NCI-H345 treated with DMSO at 0.1 percent for 48 hours (cell line): ENCODE data around the gene MAPKAP1.
"Not testable (repeated sequence)": the region's sequence is repeated elsewhere in the genome, so short reads cannot be mapped to it uniquely, and the experiment has no call there.

Experiments
- DNase-seq: peaks from one replicate; lab custom pipeline; 2025; ENCODE audit not compliant: unreplicated experiment; lab: John Stamatoyannopoulos, UW

Gene MAPKAP1

DNA sequence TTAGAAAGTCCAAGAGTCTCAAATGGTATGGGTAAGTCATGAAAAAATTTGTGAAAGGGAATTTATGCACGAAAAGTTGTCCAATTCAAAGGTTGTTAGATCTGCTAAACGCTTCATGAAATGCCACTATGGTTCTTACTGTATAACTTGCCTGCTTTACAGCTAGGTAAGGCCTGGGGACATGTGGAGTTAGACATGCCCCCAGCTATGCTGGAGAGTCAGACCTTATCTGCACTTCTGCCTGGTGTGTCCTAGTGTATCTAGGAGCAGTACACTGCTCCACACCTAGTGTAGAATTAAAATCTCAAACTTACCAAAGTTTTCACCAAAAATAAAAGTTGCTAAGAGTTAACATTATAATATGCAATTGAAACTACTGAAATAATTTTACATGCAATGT is 136.8 kb downstream of the MAPKAP1 start:
- no peak for DNase-seq

DNA sequence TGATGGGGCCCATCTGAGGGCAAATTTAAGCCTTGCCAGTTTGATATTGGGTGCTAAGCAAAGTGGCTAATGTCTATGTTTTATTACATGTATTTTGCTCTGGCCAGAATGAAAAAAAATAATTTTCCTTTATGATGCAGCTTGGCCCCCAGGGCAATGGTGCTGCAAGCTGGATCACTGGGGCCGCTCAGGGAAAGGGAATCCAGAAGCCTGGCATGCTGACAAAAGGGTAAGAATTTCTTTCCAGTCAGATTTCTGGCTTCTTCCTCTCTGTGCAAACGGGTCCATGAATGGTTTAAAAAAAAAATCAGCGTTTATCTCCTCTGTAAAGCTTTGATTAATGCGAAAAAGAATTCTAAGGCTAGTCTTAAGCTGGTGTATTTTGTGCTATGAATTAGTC is 138.4 kb downstream of the MAPKAP1 start:
- DNase-seq: no peak

DNA sequence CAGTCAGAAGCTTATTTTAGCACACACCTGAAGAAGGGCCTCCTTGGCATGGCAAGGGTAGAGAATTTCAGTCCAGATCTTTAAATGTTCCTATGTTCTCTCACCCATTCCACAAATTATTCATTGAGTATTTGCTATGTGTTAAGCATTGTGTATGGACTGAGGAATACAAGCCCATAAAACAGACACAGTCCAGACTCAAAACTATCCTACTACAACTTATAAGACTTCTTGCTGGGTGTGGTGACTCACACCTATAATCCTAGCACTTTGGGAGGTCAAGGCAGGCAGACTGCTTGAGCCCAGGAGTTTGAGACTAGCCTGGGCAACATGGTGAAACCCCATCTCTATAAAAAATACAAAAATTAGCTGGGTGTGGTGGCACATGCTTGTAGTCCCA is 141.0 kb downstream of the MAPKAP1 start:
- DNase-seq: not testable (repeated sequence)

- no peak for DNase-seq
These were observed 141.9 kb downstream of the MAPKAP1 start for GRCh38 chr9:125565126-125565525.

- DNase-seq: no peak
These were observed 142.4 kb downstream of the MAPKAP1 start for GRCh38 chr9:125564631-125565030.

DNA sequence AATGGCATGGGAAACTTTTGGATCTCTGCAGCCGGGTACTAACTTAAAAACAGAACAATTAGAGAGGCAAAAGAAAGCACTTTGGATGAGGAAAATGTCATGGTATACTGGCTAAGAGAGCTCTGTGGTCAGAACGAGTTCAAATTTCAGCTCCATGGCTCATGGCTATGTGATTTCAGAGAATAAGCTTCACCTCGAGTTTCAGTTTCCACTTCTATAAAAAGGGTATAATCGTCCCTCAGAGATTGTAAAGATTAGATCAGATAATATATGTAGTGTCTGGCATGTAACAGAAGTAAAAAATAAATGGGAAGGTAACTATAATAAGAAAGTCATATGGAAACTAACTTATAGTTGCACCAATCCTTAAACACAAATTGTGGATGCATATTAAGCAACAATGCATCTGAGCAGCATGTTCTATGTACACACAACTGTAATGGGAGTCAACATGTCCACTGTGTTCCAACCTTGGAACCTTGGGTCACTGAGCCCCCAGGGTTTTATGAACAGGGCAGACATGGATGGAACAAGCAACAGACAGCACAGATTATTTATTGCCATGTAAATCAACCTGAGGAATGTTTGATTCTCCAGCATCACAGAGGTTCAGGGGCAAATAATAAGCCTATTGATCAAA is 145.4 kb downstream of the MAPKAP1 start:
- DNase-seq: no peak

DNA sequence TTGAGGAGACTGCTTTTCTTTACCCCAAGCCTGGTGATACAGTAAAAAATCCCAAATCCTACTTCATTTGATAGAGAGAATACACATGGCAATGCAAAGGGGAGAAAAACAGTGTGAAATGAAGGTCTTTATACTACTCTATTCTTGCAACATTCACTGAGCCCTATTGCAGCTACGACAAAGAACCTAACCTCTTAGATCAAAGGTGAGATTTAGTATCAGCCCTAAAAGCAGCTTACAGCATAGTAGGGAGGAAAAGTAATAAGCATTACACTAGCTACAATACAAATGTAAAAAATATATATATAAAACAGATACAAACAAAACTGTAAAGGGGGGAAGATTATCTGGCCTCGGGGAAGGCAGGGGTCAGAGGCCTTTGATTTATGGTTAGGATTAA is 147.1 kb downstream of the MAPKAP1 start:
- no peak for DNase-seq

- DNase-seq: no peak
These were observed 147.8 kb downstream of the MAPKAP1 start for GRCh38 chr9:125559194-125559593.

GRCh38 chr9:125558453-125559092 is 148.4 kb downstream of the MAPKAP1 start:
- peak; percentile 44 for DNase-seq

DNA sequence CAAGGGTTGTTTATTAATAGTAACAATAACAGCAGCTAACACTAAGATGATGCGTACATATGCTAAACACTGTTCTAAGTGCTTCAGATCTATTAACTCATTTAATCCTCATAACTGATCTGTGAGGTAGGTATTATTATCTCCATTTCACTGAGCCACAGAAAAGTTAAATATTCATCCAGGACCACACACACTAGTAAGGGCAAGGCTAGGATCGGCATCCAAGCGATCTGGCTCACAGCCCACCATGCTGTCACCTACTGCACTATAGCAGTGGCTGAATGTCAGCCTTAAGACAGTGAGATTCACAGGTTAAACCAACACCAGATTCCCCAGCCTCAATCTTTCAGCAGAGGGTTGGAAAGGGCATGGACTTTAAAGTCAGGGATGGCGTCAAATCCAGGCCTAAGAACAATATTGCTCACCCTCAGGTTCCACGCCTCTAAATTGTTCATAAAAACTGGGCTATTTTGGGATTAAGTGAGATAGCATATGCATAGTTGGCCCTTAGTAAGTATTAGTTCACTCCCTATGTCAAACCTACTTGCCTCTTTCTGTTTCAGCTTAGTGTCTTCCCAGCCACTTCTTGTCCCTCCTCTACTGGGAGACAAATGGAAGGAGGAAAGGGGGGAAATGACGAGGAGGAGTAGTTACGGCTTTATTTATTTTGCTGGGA is 150.8 kb downstream of the MAPKAP1 start:
- no peak for DNase-seq

- DNase-seq: no peak
These were observed 152.3 kb downstream of the MAPKAP1 start for GRCh38 chr9:125554726-125555125.

GRCh38 chr9:125551781-125552180 is 155.2 kb downstream of the MAPKAP1 start:
- DNase-seq: no peak

- DNase-seq: no peak
These were observed 156.8 kb downstream of the MAPKAP1 start for GRCh38 chr9:125549891-125550885.

DNA sequence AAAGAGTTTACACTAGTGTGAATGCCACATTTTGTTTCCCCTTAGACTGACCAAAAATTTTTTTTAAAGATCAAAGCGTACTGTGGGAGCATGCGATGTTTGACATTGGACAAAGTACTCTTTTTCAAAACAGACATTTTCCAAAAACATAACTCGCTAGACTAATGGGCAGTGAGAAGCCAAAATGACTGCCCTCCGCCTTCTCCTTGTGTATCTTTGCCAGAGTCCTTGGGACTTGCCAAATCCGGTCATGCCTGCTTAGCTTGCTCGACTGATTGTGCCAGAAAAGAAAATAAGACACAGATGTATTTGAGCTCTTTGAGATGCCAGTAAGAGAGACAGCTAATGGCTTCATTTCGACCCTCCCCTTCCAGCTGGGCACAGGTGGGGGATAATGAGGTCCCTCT is 157.5 kb downstream of the MAPKAP1 start:
- no peak for DNase-seq

GRCh38 chr9:125549039-125549438 is 158.0 kb downstream of the MAPKAP1 start:
- no peak for DNase-seq

- DNase-seq: no peak
These were observed 158.9 kb downstream of the MAPKAP1 start for GRCh38 chr9:125548141-125548540.

DNA sequence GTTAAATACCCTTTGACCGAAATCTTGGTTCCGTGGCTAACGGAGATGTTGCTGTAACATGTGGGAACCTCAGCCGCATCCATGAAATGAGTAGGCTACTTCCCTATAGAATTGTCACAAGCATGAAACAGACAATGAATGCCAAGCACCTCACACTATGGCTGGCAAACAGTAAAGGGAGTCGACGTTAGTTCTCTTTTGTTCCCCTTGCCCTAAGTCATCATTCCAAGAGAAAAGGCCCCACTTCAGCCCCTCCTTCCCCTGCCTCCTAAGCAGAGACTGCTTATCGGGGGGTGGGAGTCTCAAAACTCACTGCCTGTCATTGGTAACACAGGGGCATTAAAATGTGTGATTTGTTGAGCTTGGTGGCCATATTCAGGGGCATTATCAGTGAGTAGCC is 159.6 kb downstream of the MAPKAP1 start:
- no peak for DNase-seq

GRCh38 chr9:125545845-125546244 is 161.2 kb downstream of the MAPKAP1 start:
- no peak for DNase-seq

DNA sequence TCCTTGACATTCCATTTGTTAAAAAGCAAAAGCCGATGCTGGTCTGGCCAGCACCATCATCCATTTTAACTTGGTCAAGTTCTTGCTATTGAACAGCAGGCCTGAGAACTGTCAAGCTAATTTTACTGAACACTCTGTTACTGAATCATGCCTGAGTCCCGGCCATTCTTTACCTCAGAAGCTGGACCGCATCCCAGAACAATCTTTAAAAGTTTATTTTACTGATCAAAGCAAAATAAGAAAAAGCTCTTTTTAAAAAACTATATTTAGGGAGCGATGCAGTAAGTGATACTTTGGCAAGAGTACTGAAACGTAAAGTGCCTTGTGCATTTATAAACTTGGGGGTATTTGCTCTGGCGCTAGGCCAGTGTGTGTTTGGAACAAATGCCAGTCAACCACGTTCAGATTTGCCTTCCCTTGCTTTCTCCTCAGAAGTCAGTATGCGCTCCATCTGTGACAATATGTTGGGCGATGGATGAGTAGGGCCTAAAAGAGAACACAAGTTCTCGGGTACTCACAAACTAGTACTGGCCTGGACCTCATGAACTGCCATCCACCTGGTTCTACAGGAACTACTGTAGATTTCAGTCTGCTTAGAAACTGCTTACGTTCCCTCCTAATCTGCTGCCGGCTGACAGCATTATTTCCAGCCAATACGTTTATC is 161.9 kb downstream of the MAPKAP1 start:
- DNase-seq: no peak

GRCh38 chr9:125544484-125544883 is 162.5 kb downstream of the MAPKAP1 start:
- no peak for DNase-seq

GRCh38 chr9:125541840-125542243 is 165.2 kb downstream of the MAPKAP1 start:
- peak; percentile 86 for DNase-seq
